Spleen (tissue), 7 donors: ENCODE data around the gene PRRX2.

Experiments
- CTCF ChIP-seq, 11 experiments: fragments of 200-600 bp in 7 of 11; fragments of 450-650 bp in 4 of 11; sonication (generic) in 4 of 11; IDR thresholded peaks in 8 of 11; conservative IDR thresholded peaks in 3 of 11; 1 replicate in 7 of 11; 2 replicates in 4 of 11; pipeline versions ENCODE4 v1.4.0 to v1.8.0; 2016 to 2021; ENCODE audit warnings: antibody characterized with exemption in 11 of 11, inconsistent platforms in 4 of 11, mild to moderate bottlenecking in 1 of 11
- POLR2A ChIP-seq, 3 donors: fragments of 450-650 bp; IDR thresholded peaks; one replicate each; pipeline ENCODE4 v1.5.1; 2017; ENCODE audit warnings: antibody characterized with exemption in 3 of 3, mild to moderate bottlenecking in 1 of 3
- donor health status: DM: no; HTN: no; CAD: no; lungs with moderate emphysema.
- donor health status: DM: no; HTN: no; CAD: no.
- donor health status: DM: no; HTN: no; CAD: no.

- TF ChIP-seq CTCF (IDR thresholded peaks at IDR 0.05 in 8 of 11, conservative IDR thresholded peaks at IDR 0.05 in 3 of 11), result no peak
- TF ChIP-seq POLR2A (IDR thresholded peaks at IDR 0.05), result no peak
Measured at GRCh38 chr9:129703667-129704355, 38.4 kb downstream of the PRRX2 start.
